H1 (cell line): Measurements from ENCODE around the gene PRRX1. TPM values are rescaled to one million over a fixed set of nuclear protein-coding genes. Genes with fewer than 3 reads are reported as not detected.

Experiments
- CTCF ChIA-PET: fragments of 300-600 bp; sonication (Branson Sonifier 250); formaldehyde crosslinking; loops from one replicate; lab custom pipeline; 2021; ENCODE audit not compliant: partially characterized antibody; lab: Charles Lee
- POLR2A ChIA-PET: fragments of 300-600 bp; sonication (Branson Sonifier 250); formaldehyde crosslinking; loops from one replicate; lab custom pipeline; 2021; ENCODE audit warnings: inconsistent platforms; ENCODE audit not compliant: partially characterized antibody; lab: Charles Lee
- DNase-seq, 2 experiments: peaks; one replicate each; pipeline versions ENCODE4 v3.0.0 to v3.0.0-alpha.2; 2010 to 2022; ENCODE audit warnings: low spot score in 2 of 2, low read depth in 1 of 2, mixed read lengths in 1 of 2
- FAIRE-seq: peaks from 2 replicates; lab custom pipeline; 2011; peaks lifted over from hg19 to GRCh38; lab: Jason Lieb, UNC
- H2AFZ ChIP-seq: 2 replicates; pipeline ENCODE4 v1.8.1; 2012; ENCODE audit warnings: low read length, inconsistent platforms
- H2AK5ac ChIP-seq: 2 replicates; pipeline ENCODE4 v1.6.1; 2013; ENCODE audit warnings: low read depth, low read length
- H2BK120ac ChIP-seq: replicated peaks from 2 replicates; pipeline ENCODE3; 2013; ENCODE audit warnings: low read depth, low read length, inconsistent platforms
- H2BK12ac ChIP-seq: 2 replicates; pipeline ENCODE4 v1.6.1; 2013; ENCODE audit warnings: low read depth, low read length
- H2BK15ac ChIP-seq: 2 replicates; pipeline ENCODE4 v1.6.1; 2013; ENCODE audit warnings: low read length
- H2BK20ac ChIP-seq: 2 replicates; pipeline ENCODE4 v1.6.1; 2013; ENCODE audit warnings: low read length
- H2BK5ac ChIP-seq: 2 replicates; pipeline ENCODE4 v1.6.1; 2013; ENCODE audit warnings: low read depth, low read length
- H3K14ac ChIP-seq: 2 replicates; pipeline ENCODE4 v1.6.1; 2013; ENCODE audit warnings: inconsistent platforms; ENCODE audit not compliant: insufficient read length
- H3K18ac ChIP-seq: 2 replicates; pipeline ENCODE4 v1.6.1; 2013; ENCODE audit warnings: low read length; ENCODE audit errors: extremely low read depth
- H3K23ac ChIP-seq: 2 replicates; pipeline ENCODE4 v1.6.1; 2013; ENCODE audit warnings: inconsistent platforms; ENCODE audit not compliant: insufficient read length
- H3K23me2 ChIP-seq: 2 replicates; pipeline ENCODE4 v1.6.1; 2013; ENCODE audit warnings: low read depth, low read length
- H3K27ac ChIP-seq: 2 replicates; pipeline ENCODE4 v1.6.1; 2011; ENCODE audit warnings: low read depth, low read length, inconsistent platforms
- H3K27me3 ChIP-seq, 4 experiments: replicated peaks in 1 of 4; 1 replicate in 1 of 4; 2 replicates in 3 of 4; pipeline versions ENCODE4 v1.6.1 to v1.8.1; 2011 to 2013; ENCODE audit warnings: low read length in 3 of 4, mild to moderate bottlenecking in 3 of 4, inconsistent platforms in 2 of 4, mixed read lengths in 2 of 4, moderate library complexity in 1 of 4; ENCODE audit not compliant: control insufficient read depth in 3 of 4, insufficient read depth in 3 of 4; ENCODE audit errors: extremely low read depth in 1 of 4
- H3K36me3 ChIP-seq, 4 experiments: 2 replicates each; pipeline versions ENCODE4 v1.6.1 to v1.8.1; 2011 to 2013; ENCODE audit warnings: mild to moderate bottlenecking in 4 of 4, low read length in 3 of 4, moderate library complexity in 2 of 4, control low read depth in 1 of 4, inconsistent platforms in 1 of 4; ENCODE audit not compliant: insufficient read depth in 4 of 4, control insufficient read depth in 2 of 4
- H3K4ac ChIP-seq: replicated peaks from 2 replicates; pipeline ENCODE3; 2013; ENCODE audit warnings: low read length, low read depth, mixed read lengths, inconsistent platforms; ENCODE audit not compliant: insufficient read length
- H3K4me1 ChIP-seq, 4 experiments: replicated peaks in 1 of 4; 1 replicate in 1 of 4; 2 replicates in 3 of 4; pipeline versions ENCODE4 v1.6.1 to v1.8.1; 2011 to 2013; ENCODE audit warnings: low read length in 3 of 4, inconsistent platforms in 2 of 4, mixed read lengths in 1 of 4; ENCODE audit not compliant: insufficient read depth in 4 of 4, control insufficient read depth in 3 of 4
- H3K4me2 ChIP-seq, 2 experiments: 2 replicates each; pipeline versions ENCODE4 v1.6.1 to v1.8.1; 2011 to 2013; ENCODE audit warnings: low read depth in 2 of 2, low read length in 2 of 2, control low read depth in 1 of 2, inconsistent platforms in 1 of 2, mild to moderate bottlenecking in 1 of 2; ENCODE audit not compliant: insufficient read depth in 1 of 2
- H3K4me3 ChIP-seq, 4 experiments: fragments of 200-600, 300-600 bp in 1 of 4; sonication (generic), shearing (Covaris generic), sonication (Bioruptor Twin) in 1 of 4; 2 replicates each; pipeline versions ENCODE4 v1.5.1 to v1.8.1; 2011 to 2016; ENCODE audit warnings: low read length in 4 of 4, low read depth in 3 of 4, control low read depth in 2 of 4, inconsistent platforms in 2 of 4, mild to moderate bottlenecking in 2 of 4, mixed read lengths in 1 of 4, moderate library complexity in 1 of 4; ENCODE audit not compliant: insufficient read depth in 2 of 4; ENCODE audit errors: extremely low read depth in 1 of 4
- H3K56ac ChIP-seq: replicated peaks from 2 replicates; pipeline ENCODE3; 2013; ENCODE audit warnings: low read depth, mild to moderate bottlenecking, mixed read lengths, low read length, inconsistent platforms; ENCODE audit not compliant: insufficient read length
- H3K79me1 ChIP-seq: 2 replicates; pipeline ENCODE4 v1.6.1; 2013; ENCODE audit warnings: low read depth, low read length, control low read depth
- H3K79me2 ChIP-seq, 2 experiments: 2 replicates each; pipeline versions ENCODE4 v1.6.1 to v1.8.1; 2012 to 2013; ENCODE audit warnings: low read length in 2 of 2, mild to moderate bottlenecking in 2 of 2, inconsistent platforms in 1 of 2; ENCODE audit not compliant: insufficient read depth in 2 of 2, control insufficient read depth in 1 of 2
- H3K9ac ChIP-seq, 4 experiments: replicated peaks in 1 of 4; 1 replicate in 1 of 4; 2 replicates in 3 of 4; pipeline versions ENCODE4 v1.6.1 to v1.8.1; 2011 to 2013; ENCODE audit warnings: low read depth in 3 of 4, low read length in 3 of 4, control low read depth in 2 of 4, mild to moderate bottlenecking in 2 of 4, moderate library complexity in 2 of 4, inconsistent platforms in 1 of 4; ENCODE audit errors: extremely low read depth in 1 of 4
- H3K9me3 ChIP-seq, 2 experiments: 2 replicates each; pipeline versions ENCODE4 v1.6.1 to v1.8.1; 2012 to 2013; ENCODE audit warnings: mild to moderate bottlenecking in 2 of 2, moderate library complexity in 2 of 2, control low read depth in 1 of 2, inconsistent platforms in 1 of 2, low read depth in 1 of 2, low read length in 1 of 2, mixed read lengths in 1 of 2; ENCODE audit not compliant: insufficient read depth in 2 of 2
- H4K20me1 ChIP-seq, 2 experiments: replicated peaks in 1 of 2; 2 replicates each; pipeline versions ENCODE3 to v1.8.1; 2011 to 2013; ENCODE audit warnings: inconsistent platforms in 2 of 2, low read length in 2 of 2, mild to moderate bottlenecking in 1 of 2; ENCODE audit not compliant: insufficient read depth in 2 of 2, control insufficient read depth in 1 of 2
- H4K5ac ChIP-seq: 2 replicates; pipeline ENCODE4 v1.6.1; 2013; ENCODE audit warnings: low read length, low read depth, mixed read lengths, inconsistent platforms; ENCODE audit not compliant: insufficient read length
- H4K8ac ChIP-seq: 2 replicates; pipeline ENCODE4 v1.8.0; 2013; ENCODE audit warnings: mild to moderate bottlenecking, moderate library complexity, low read length, inconsistent platforms; ENCODE audit not compliant: insufficient read depth; ENCODE audit errors: extremely low read depth
- H4K91ac ChIP-seq: replicated peaks from 2 replicates; pipeline ENCODE3; 2013; ENCODE audit warnings: low read length, mixed read lengths, inconsistent platforms; ENCODE audit not compliant: insufficient read length
- BACH1 ChIP-seq: IDR thresholded peaks from 2 replicates; pipeline ENCODE4 v1.6.1; 2012; ENCODE audit warnings: low read length, improper control_type of control experiment
- BRCA1 ChIP-seq: IDR thresholded peaks from 2 replicates; pipeline ENCODE4 v1.6.1; 2012; ENCODE audit warnings: low read depth, low read length, improper control_type of control experiment
- CBX5 ChIP-seq: fragments of 300-800, 300-1000 bp; sonication (generic); IDR thresholded peaks from 2 replicates; pipeline ENCODE4 v1.7.1; 2016; ENCODE audit warnings: antibody characterized with exemption, low read length, low read depth
- CREB1 ChIP-seq: IDR thresholded peaks from 2 replicates; pipeline ENCODE4 v1.6.1; 2012; ENCODE audit warnings: inconsistent platforms
- CTBP2 ChIP-seq: IDR thresholded peaks from 2 replicates; pipeline ENCODE4 v1.7.0; 2011; ENCODE audit warnings: borderline replicate concordance, mild to moderate bottlenecking, moderate library complexity, mixed read lengths, low read length; ENCODE audit not compliant: insufficient read depth, insufficient read length
- E2F6 ChIP-seq: IDR thresholded peaks from 2 replicates; pipeline ENCODE4 v1.6.1; 2012; ENCODE audit warnings: inconsistent platforms
- EGR1 ChIP-seq: IDR thresholded peaks from 2 replicates; pipeline ENCODE4 v1.6.1; 2011; ENCODE audit warnings: low read depth, low read length, borderline replicate concordance
- POLR2A ChIP-seq, 2 experiments: IDR thresholded peaks; 1 replicate in 1 of 2; 2 replicates in 1 of 2; pipeline ENCODE4 v1.6.1; 2011; ENCODE audit warnings: low read depth in 2 of 2, low read length in 2 of 2, mild to moderate bottlenecking in 2 of 2; ENCODE audit errors: control extremely low read depth in 1 of 2
- POU5F1 ChIP-seq: IDR thresholded peaks from 2 replicates; pipeline ENCODE4 v1.6.1; 2011; ENCODE audit warnings: low read depth, mild to moderate bottlenecking, low read length, moderate library complexity
- RNF2 ChIP-seq: fragments of 200-900, 300-1000 bp; sonication (generic); IDR thresholded peaks from 2 replicates; pipeline ENCODE4 v1.7.1; 2016; ENCODE audit warnings: borderline replicate concordance, low read depth, mild to moderate bottlenecking, antibody characterized with exemption, low read length; ENCODE audit not compliant: poor library complexity, severe bottlenecking; ENCODE audit errors: missing control alignments
- SIRT6 ChIP-seq: IDR thresholded peaks from one replicate; pipeline ENCODE4 v1.7.1; 2012; ENCODE audit warnings: low read length, inconsistent platforms
- TCF12 ChIP-seq: IDR thresholded peaks from 2 replicates; pipeline ENCODE4 v1.6.1; 2011; ENCODE audit warnings: low read depth, mild to moderate bottlenecking, low read length
- WGBS, 2 experiments: shearing (Covaris generic) in 1 of 2; methylation state at CpG; one replicate each; pipeline versions ENCODE4 v1.1.6 to v1.1.7; 2013 to 2015; ENCODE audit warnings: low lambda C conversion rate in 2 of 2, mixed read lengths in 2 of 2, inconsistent platforms in 1 of 2, low coverage in 1 of 2, missing lambda C conversion rate in 1 of 2; ENCODE audit not compliant: insufficient replicate concordance in 2 of 2, insufficient coverage in 1 of 2, insufficient read length in 1 of 2; ENCODE audit errors: extremely low coverage in 1 of 2, missing lambda C conversion rate in 1 of 2; 5-methylcytosine and 5-hydroxymethylcytosine counted together
- polyA plus RNA-seq, 7 experiments: library from polyadenylated mRNA; depleted of rRNA in 3 of 7; stranded (reverse) in 5 of 7; unstranded in 2 of 7; fragments of >200 nt in 5 of 7; fragments of 200-250 nt in 2 of 7; gene quantifications; 1 replicate in 5 of 7; 2 replicates in 1 of 7; 4 replicates in 1 of 7; pipeline versions ENCODE4 v1.2.1 to v1.2.3, GENCODE V29; 2011 to 2013; ENCODE audit warnings: missing spikeins in 2 of 7, mixed read lengths in 2 of 7
- total RNA-seq: library from RNA; stranded (reverse); fragmentation: NEBNext Ultra II Directional; extraction: Animal tissue kit (Norgen Biotek cat#: 25700); gene quantifications from 2 replicates; pipeline ENCODE4 v1.2.1, GENCODE V29; 2021

The PRRX1 gene
- total and polyA plus RNA-seq, 2 of the 8 experiments (the other 6 are each of a cell fraction or from before 2014, with no cell fraction given) = not detected

GRCh38 chr1:170670802-170671628 lies 7.1 kb downstream of the PRRX1 start:
- ChIA-PET POLR2A (no interaction called here), CTCF (interaction anchor here (0.7 to 3.1 kb wide), 7 partner anchors 13 to 459 kb away, joined by 3 to 24 read pairs (median 3); no protein-coding TSS in a partner anchor)
- Histone ChIP-seq H3K4me1 (peaks cover 2 to 13% (median 8%) of the 10 kb centered on the region in 4 experiments; a peak in 5 of 7 replicates), H3K14ac (no peak overlapping the region), H4K5ac (no peak overlapping the region), H3K9ac (no peak overlapping the region), H4K91ac (no peak overlapping the region), H2AK5ac (no peak overlapping the region), H3K27me3 (peaks cover 49 to 57% (median 57%) of the 10 kb centered on the region in 4 experiments), H3K56ac (no peak overlapping the region), H4K20me1 (peaks cover 2 to 6% of the 10 kb centered on the region in 2 experiments), H2BK5ac (no peak overlapping the region), H2BK12ac (no peak overlapping the region), H2BK20ac (no peak overlapping the region), H2AFZ (no peak overlapping the region), H2BK15ac (no peak overlapping the region), H3K4me3 (peak overlapping the region in 1 of 4 experiments; percentile 41; a peak in 1 of 8 replicates), H3K9me3 (no peaks in the 10 kb centered on the region), H3K18ac (no peak overlapping the region), H3K79me1 (no peaks in the 10 kb centered on the region), H3K79me2 (no peaks in the 10 kb centered on the region), H3K23me2 (peaks cover 3% of the 10 kb centered on the region; the same call in 1 of the 2 replicates), H3K36me3 (no peaks in the 10 kb centered on the region), H4K8ac (no peak overlapping the region), H3K4me2 (peak overlapping the region in 1 of 2 experiments; percentile 22; a peak in 2 of 4 replicates), H3K23ac (no peak overlapping the region), H3K27ac (no peak overlapping the region), H3K4ac (no peak overlapping the region), H2BK120ac (no peak overlapping the region)
- 9% methylated on average over 29 of the region's 29 CpGs; no CpG with 5 or more reads in 1 of the 2 experiments for WGBS, 2 experiments
- peak in 1 of 2 experiments; percentile 96 for DNase-seq
- no peak for FAIRE-seq
- TF ChIP-seq EGR1 = no peak
- 0 out of 2 replicates have a peak, but pooled peaks have one; percentile 36 for TF ChIP-seq TCF12
- TF ChIP-seq CBX5 = no peak
- no peak for TF ChIP-seq CREB1
- TF ChIP-seq E2F6 = no peak
- TF ChIP-seq SIRT6 = no peak
- no peak for TF ChIP-seq POU5F1
- TF ChIP-seq RNF2 = peak; percentile 38
- TF ChIP-seq BACH1 = no peak
- TF ChIP-seq CTBP2 = no peak
- no peak for TF ChIP-seq BRCA1
- TF ChIP-seq POLR2A (IDR thresholded peaks at IDR 0.05; ENCODE audit: control extremely low read depth in 1 of 2, low read depth in 2 of 2, low read length in 2 of 2) = no peak
